Ecto neural progenitor cell (in vitro differentiated cells): ENCODE data around the gene CDK8.
"Not testable (repeated sequence)": the region's sequence is repeated elsewhere in the genome, so short reads cannot be mapped to it uniquely, and the experiment has no call there.

Experiments used
- DNase-seq: peaks from one replicate; pipeline ENCODE4 v3.0.0-alpha.2; 2018; ENCODE audit warnings: low spot score

CDK8 gene

GRCh38 chr13:26253787-26254582, at the start of gene CDK8:
TSS of gene CDK8 (plus strand) at chr13:26254129. CDS start at chr13:26254642, 513 bp downstream.
- peak; percentile 93 for DNase-seq

- DNase-seq, result no peak
Measured at GRCh38 chr13:26208287-26208686, 45.6 kb upstream of the CDK8 start.

- DNase-seq, result no peak
Measured at GRCh38 chr13:26213345-26213744, 40.6 kb upstream of the CDK8 start.

GRCh38 chr13:26213982-26214381, 39.9 kb upstream of the CDK8 start:
- no peak for DNase-seq

- DNase-seq, result no peak
Measured at GRCh38 chr13:26216042-26216441, 37.9 kb upstream of the CDK8 start.

GRCh38 chr13:26219726-26220125, 34.2 kb upstream of the CDK8 start:
- no peak for DNase-seq

GRCh38 chr13:26220575-26220974, 33.4 kb upstream of the CDK8 start:
- DNase-seq, result no peak

- no peak for DNase-seq
Measured at GRCh38 chr13:26221399-26221720, 32.6 kb upstream of the CDK8 start.

GRCh38 chr13:26221721-26222519, 32.0 kb upstream of the CDK8 start, which contains the start of gene RNF6:
TSS of gene RNF6 (minus strand) at chr13:26222314. CDS start at chr13:26219649, 2,665 bp downstream.
- DNase-seq, result peak; percentile 91

GRCh38 chr13:26222520-26223046, 31.3 kb upstream of the CDK8 start:
- DNase-seq, result no peak

GRCh38 chr13:26225896-26226617, 27.9 kb upstream of the CDK8 start:
- no peak for DNase-seq

- DNase-seq, result no peak
Measured at GRCh38 chr13:26227166-26227971, 26.6 kb upstream of the CDK8 start.

GRCh38 chr13:26228096-26228495, 25.8 kb upstream of the CDK8 start:
- no peak for DNase-seq

GRCh38 chr13:26229080-26229615, 24.8 kb upstream of the CDK8 start:
- no peak for DNase-seq

- no peak for DNase-seq
Measured at GRCh38 chr13:26230703-26231102, 23.2 kb upstream of the CDK8 start.

GRCh38 chr13:26236296-26236695, 17.6 kb upstream of the CDK8 start:
- no peak for DNase-seq

- no peak for DNase-seq
Measured at GRCh38 chr13:26246154-26246553, 7.8 kb upstream of the CDK8 start.

- DNase-seq, result no peak
Measured at GRCh38 chr13:26247011-26247410, 6.9 kb upstream of the CDK8 start.

- DNase-seq, result no peak
Measured at GRCh38 chr13:26247608-26248007, 6.3 kb upstream of the CDK8 start.

- no peak for DNase-seq
Measured at GRCh38 chr13:26249551-26249950, 4.4 kb upstream of the CDK8 start.

GRCh38 chr13:26252006-26252405, 1.9 kb upstream of the CDK8 start:
- not testable (repeated sequence) for DNase-seq
